ENCODE measurements around the gene TAF1L. TPM values are rescaled to one million over a fixed set of nuclear protein-coding genes. Genes with fewer than 3 reads are reported as not detected.

The TAF1L gene
- total RNA-seq (ENCODE audit: unreplicated experiment): not detected
- long read RNA-seq: 0 reads

DNA sequence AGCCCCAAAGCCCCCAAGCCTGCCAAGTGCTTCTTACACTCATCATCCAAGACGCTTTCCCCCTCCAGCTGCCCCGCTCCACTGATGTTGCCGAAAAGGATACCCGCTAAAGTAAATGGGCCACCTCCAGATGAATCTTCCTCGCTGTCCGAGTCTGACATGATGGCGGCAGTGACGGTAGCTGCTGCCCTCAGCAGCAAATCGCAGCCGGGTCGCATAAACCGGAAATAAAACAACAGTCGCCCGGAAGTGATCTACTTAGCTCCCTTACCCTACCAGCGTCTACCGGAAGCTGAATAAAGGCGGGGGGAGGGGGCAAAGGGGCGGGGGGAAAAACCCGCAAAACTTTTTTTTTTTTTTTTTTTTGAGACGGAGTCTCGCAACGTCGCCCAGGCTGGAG is at the start of gene TAF1L:
TAF1L (minus strand) TSS at position 308 of the 400 bp plus-strand sequence; CDS start at position 218, 90 bp downstream.
- H3K9me3 Mint-ChIP-seq (ENCODE audit: unreplicated experiment): no peaks in the 10 kb centered on the region
- H3K27me3 Mint-ChIP-seq (ENCODE audit: unreplicated experiment): peaks cover 1% of the 10 kb centered on the region
- TF ChIP-seq, protein P1, sequence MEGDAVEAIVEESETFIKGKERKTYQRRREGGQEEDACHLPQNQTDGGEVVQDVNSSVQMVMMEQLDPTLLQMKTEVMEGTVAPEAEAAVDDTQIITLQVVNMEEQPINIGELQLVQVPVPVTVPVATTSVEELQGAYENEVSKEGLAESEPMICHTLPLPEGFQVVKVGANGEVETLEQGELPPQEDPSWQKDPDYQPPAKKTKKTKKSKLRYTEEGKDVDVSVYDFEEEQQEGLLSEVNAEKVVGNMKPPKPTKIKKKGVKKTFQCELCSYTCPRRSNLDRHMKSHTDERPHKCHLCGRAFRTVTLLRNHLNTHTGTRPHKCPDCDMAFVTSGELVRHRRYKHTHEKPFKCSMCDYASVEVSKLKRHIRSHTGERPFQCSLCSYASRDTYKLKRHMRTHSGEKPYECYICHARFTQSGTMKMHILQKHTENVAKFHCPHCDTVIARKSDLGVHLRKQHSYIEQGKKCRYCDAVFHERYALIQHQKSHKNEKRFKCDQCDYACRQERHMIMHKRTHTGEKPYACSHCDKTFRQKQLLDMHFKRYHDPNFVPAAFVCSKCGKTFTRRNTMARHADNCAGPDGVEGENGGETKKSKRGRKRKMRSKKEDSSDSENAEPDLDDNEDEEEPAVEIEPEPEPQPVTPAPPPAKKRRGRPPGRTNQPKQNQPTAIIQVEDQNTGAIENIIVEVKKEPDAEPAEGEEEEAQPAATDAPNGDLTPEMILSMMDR (IDR thresholded peaks at IDR 0.05; ENCODE audit: unreplicated experiment): no peak
- H3K4me3 Mint-ChIP-seq (ENCODE audit: unreplicated experiment): no peak within 1 kb of the TSS
- no peak for DNase-seq (ENCODE audit: low spot score)
- no peak within 1 kb of the TSS for H3K27ac Mint-ChIP-seq (ENCODE audit: unreplicated experiment)
- no peaks in the 10 kb centered on the region for H3K4me1 Mint-ChIP-seq (ENCODE audit: unreplicated experiment)
- H3K36me3 Mint-ChIP-seq (ENCODE audit: low read depth, unreplicated experiment): no peaks in the 10 kb centered on the region

GRCh38 chr9:32681751-32682150 is 46.3 kb upstream of the TAF1L start:
- Mint-ChIP-seq H3K27me3 (ENCODE audit: unreplicated experiment) (no peaks in the 10 kb centered on the region), H3K9me3 (ENCODE audit: unreplicated experiment) (peaks cover 6% of the 10 kb centered on the region), H3K27ac (ENCODE audit: unreplicated experiment) (no peak overlapping the region), H3K4me3 (ENCODE audit: unreplicated experiment) (no peak overlapping the region), H3K4me1 (ENCODE audit: unreplicated experiment) (no peaks in the 10 kb centered on the region), H3K36me3 (ENCODE audit: low read depth, unreplicated experiment) (no peaks in the 10 kb centered on the region)
- DNase-seq (ENCODE audit: low spot score): no peak
- TF ChIP-seq, protein P1 (IDR thresholded peaks at IDR 0.05; ENCODE audit: unreplicated experiment): no peak

DNA sequence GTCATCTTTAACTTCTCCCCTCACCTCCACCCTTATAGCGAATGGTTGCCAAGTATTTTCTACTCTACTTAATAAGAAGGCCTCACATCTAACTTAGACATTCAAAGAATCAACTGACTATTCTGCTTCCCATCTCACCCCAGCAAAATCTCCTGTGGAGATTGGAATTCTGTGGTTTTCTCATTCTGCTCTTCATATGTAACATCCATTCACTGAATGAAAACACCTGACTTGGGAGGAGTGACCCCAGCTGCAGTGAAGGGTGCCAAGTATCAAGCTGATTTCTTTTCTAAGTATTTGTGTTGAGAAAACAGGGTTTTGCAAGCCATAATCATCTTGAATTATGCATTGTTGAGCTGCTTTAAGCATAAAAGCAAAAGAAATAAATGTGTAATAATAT is 42.5 kb upstream of the TAF1L start:
- H3K4me1 Mint-ChIP-seq (ENCODE audit: unreplicated experiment): no peaks in the 10 kb centered on the region
- TF ChIP-seq, protein P1 (IDR thresholded peaks at IDR 0.05; ENCODE audit: unreplicated experiment): no peak
- H3K9me3 Mint-ChIP-seq (ENCODE audit: unreplicated experiment): no peaks in the 10 kb centered on the region
- H3K27ac Mint-ChIP-seq (ENCODE audit: unreplicated experiment): no peak overlapping the region
- no peak for DNase-seq (ENCODE audit: low spot score)
- no peaks in the 10 kb centered on the region for H3K36me3 Mint-ChIP-seq (ENCODE audit: low read depth, unreplicated experiment)
- no peaks in the 10 kb centered on the region for H3K27me3 Mint-ChIP-seq (ENCODE audit: unreplicated experiment)
- H3K4me3 Mint-ChIP-seq (ENCODE audit: unreplicated experiment): no peak overlapping the region

GRCh38 chr9:32672469-32672868 is 37.0 kb upstream of the TAF1L start:
- Mint-ChIP-seq H3K36me3 (ENCODE audit: low read depth, unreplicated experiment) (no peaks in the 10 kb centered on the region), H3K4me3 (ENCODE audit: unreplicated experiment) (no peak overlapping the region)

GRCh38 chr9:32671333-32671732 is 35.9 kb upstream of the TAF1L start:
- Mint-ChIP-seq H3K36me3 (ENCODE audit: low read depth, unreplicated experiment) (no peaks in the 10 kb centered on the region), H3K27me3 (ENCODE audit: unreplicated experiment) (no peaks in the 10 kb centered on the region), H3K9me3 (ENCODE audit: unreplicated experiment) (no peaks in the 10 kb centered on the region), H3K4me1 (ENCODE audit: unreplicated experiment) (no peaks in the 10 kb centered on the region), H3K4me3 (ENCODE audit: unreplicated experiment) (no peak overlapping the region), H3K27ac (ENCODE audit: unreplicated experiment) (no peak overlapping the region)
- DNase-seq (ENCODE audit: low spot score): no peak
- TF ChIP-seq, protein P1 (IDR thresholded peaks at IDR 0.05; ENCODE audit: unreplicated experiment): no peak

More at GRCh38 chr9:32672469-32672868, 37.0 kb upstream of the TAF1L start:
- no peak for DNase-seq (ENCODE audit: low spot score)
- Mint-ChIP-seq H3K9me3 (ENCODE audit: unreplicated experiment) (no peaks in the 10 kb centered on the region), H3K4me1 (ENCODE audit: unreplicated experiment) (no peaks in the 10 kb centered on the region), H3K27ac (ENCODE audit: unreplicated experiment) (no peak overlapping the region), H3K27me3 (ENCODE audit: unreplicated experiment) (no peaks in the 10 kb centered on the region)
- TF ChIP-seq, protein P1 (IDR thresholded peaks at IDR 0.05; ENCODE audit: unreplicated experiment): no peak

All from endothelial cell (in vitro differentiated cells).